GM21528 (cell line): ENCODE data around the gene RSPH10B.
"Not testable (repeated sequence)": the region's sequence is repeated elsewhere in the genome, so short reads cannot be mapped to it uniquely, and the experiment has no call there.

ENCODE experiments used
- ATAC-seq: cut with Tn5 transposase; IDR thresholded peaks from one replicate; pipeline ENCODE4 v1.9.1; 2021; ENCODE audit warnings: mild to moderate bottlenecking, moderate library complexity; ENCODE audit not compliant: unreplicated experiment, low FRiP score

Gene RSPH10B

DNA sequence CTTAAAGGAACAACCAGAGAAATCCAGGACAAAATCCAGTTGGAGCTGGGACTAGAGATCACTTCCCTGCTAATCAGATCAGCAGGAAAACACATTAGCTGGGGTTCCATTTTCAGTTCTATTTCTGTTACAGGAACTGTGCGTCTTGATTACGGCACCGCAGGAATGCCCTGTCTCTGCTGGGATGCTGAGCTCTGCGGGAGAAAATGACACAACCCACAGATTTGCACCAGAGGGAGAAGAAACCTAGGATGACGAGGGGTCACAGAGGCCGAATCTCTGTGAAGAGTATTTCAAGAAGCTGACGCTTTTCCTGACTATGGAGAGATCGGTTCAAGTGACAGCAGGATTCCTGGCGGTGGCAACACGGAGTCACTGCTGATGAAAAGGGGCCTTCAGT is 40.2 kb downstream of the RSPH10B start:
- ATAC-seq = not testable (repeated sequence)

DNA sequence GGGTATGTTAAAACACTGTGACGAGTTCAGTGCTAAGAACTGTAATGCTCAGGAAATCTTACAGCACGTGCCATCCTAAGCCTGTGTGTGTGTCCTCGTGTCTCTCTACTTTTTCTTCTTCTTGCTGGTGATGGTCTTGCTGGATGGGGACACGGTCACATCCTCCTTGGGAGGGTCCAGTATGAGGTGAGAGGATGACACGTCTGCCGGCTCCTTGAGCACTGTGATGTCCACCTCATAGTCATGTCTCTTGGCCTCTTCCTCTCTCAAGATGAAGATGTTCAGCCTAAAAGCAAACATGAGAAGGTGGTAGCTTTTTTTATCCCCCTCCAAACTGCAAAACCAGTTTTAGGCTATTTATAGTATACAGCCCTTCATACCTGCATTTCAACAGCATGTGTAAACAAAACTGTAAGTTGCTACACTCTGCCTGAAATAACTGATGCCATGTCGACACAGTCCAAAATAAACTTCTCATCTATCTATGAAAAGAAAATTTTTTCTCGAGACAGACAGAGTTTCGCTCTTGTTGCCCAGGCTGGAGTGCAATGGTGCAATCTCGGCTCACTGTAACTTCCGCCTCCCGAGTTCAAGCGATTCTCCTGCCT is 44.1 kb downstream of the RSPH10B start:
- ATAC-seq = not testable (repeated sequence)

DNA sequence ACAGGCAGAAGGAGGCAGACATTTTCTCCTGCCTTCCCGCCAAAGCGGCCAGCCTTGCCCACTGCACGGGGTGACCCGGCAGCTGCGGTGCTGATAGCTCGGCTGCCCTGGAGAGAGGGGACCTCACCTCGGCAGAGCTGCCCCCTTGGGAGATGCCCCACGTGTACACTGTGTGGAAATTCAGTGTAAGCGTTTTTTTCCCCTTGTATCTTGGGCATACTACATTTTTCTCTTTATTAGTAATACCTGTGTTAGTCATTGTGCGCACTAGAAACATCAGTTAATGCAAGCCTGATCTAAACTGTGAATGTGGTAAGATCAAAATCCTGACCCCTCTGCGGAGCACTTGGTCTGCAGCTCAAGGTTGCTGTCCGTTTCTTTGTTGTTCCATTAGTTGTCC is 45.9 kb downstream of the RSPH10B start:
- not testable (repeated sequence) for ATAC-seq

DNA sequence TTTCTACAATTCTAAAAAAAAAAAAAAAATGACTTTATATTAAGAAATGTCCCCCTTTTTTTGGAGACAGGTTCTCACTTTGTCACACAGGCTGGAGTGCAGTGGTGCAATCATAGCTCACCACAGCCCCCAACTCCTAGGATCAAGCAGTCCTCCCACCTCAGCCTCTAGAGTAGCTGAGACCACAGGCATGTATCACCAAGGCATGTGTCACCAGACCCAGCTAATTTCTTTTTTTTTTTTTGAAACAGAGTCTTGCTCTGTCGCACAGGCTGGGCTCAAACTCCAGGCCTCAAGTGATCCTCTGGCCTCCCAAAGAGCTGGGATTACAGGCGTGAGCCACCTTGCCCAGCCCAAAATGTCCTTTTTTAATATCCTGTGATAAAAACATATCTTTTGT is 46.3 kb downstream of the RSPH10B start:
- not testable (repeated sequence) for ATAC-seq

DNA sequence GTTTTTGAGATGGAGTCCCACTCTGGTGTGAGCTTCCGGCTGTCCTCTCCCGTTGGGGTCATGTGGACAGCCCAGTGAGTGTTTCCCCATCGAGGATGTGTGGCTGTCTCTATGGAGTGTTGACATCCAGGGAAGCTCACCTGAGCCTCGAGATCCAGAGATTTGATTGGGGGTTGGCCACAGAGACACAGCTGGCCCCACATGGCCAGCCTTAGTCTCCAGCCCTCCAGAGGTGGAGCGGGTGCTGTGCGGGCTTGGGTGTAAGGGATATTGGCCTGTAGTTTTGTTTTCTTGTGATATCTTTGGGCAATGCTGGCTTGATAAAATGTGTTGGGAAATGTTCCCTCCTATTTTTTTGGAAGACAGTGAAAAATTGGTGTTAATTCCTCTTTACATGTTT is 54.0 kb downstream of the RSPH10B start:
- not testable (repeated sequence) for ATAC-seq

DNA sequence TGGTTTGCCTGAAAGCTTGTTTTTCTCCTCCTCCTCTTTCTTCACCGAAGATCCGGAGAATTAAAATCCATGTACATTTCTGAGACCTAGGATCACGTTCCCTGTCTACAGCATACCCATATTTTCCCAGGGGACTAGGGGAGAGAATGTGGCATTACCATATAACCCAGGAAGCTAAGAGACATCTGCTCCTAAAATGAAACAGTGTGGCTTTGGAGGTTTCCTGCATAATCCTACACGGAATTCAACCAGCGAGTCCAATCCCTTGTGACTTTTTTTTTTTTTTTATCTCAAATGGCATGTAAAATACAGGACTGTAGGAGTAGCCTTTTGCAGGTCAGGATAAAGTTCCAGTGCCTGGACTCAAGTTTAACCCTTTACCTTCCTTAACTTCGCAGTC is 61.7 kb downstream of the RSPH10B start:
- ATAC-seq = not testable (repeated sequence)

DNA sequence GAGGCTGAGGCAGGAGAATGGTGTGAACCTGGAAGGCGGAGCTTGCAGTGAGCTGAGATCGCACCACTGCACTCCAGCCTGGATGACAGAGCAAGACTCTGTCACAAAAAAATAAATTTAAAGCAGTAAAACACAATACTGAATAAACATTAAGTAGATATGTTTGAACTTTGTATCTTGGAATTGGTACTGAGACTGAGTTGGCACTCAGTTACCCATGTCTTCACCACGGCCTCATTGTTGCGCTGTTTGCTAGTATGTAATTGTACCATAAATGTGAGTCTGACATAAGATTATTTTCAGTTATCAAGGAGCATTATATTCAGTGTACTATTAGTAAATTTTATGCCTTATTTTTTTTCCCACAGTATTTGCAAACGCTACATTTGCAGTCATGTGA is 65.8 kb downstream of the RSPH10B start:
- ATAC-seq = not testable (repeated sequence)

DNA sequence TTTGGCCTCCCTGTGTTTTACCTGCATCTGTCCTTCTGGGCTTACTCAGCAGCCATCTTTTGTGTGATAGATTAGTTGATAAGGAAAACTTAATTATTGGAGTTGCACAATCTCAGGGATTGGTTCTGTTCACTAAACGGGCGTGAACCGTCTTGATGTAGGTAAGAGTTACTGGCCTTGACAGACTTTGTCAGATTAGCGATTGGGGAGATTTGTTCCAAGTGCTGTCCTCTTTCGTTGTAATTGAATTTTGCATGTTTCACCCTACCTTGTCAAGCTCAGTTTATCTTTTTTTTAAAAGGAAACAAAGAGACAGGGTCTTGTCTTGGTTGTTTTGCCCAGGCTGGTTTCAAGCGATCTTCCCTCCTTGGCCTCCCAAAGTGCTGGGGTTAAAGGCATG is 67.5 kb downstream of the RSPH10B start:
- not testable (repeated sequence) for ATAC-seq

DNA sequence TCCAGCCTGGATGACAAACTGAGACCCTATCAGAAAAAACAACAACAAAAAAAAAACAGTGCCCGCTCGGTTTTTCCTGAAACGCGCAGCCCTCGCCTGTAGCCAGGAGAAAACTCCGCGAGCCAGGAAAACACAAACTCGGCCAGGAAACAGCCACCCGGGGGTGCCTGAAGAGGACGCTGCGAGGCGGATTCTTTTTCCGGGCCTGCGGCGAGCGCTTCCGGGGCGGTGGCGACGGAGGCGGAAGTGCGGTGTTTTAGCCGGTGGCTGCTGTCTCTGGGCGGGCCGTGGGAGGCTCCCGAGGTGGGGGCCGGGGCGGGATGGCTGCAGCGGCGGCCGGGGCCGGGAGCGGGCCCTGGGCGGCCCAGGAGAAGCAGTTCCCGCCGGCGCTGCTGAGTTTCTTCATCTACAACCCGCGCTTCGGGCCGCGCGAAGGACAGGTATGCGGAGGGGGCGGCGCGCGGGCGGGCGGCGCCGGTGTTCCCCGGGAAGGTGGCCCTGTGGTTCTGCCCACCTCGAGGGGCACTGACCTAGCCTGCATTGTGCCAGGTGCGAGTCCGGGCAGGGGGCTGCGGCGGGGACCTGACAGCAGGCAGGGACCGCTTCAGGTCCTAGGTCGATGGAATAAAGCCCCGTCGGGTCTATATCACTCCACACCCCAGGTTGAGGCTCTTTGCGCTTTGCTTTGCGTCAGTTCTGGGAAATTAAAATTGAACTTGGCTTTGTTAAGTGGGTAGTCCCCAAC is 71.8 kb downstream of the RSPH10B start, which contains the start of gene CCZ1:
Gene CCZ1 (plus strand): TSS at position 254 of the 745 bp plus-strand sequence. CDS start 67 bp downstream, at position 321.
- ATAC-seq = peak; percentile 82

DNA sequence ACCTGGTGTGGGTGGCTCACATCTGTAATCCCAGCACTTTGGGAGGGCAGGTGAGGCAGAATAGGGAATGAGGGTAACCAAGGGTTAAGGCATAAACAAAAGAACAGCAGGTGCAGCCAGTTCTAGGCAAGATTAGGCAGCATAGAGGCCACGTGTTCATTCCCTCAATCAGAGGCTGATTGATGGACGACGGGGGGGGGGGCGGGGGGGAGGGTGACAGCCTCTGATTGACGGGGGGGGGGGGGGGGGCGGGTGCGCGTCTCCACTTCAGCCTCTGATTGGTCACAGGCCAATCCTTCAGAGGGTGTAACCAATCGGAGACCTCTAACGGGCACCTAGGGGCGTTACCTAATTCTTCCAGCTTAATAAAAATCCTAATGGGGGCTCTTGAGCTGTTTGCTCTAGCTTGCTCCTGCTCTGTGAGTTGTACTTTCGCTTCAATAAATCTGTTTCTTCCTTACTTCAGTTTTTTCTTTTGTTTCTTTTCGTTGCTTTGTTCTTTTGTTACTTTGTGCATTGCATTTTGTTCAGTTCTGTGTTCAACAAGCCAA is 73.0 kb downstream of the RSPH10B start:
- ATAC-seq = not testable (repeated sequence)

DNA sequence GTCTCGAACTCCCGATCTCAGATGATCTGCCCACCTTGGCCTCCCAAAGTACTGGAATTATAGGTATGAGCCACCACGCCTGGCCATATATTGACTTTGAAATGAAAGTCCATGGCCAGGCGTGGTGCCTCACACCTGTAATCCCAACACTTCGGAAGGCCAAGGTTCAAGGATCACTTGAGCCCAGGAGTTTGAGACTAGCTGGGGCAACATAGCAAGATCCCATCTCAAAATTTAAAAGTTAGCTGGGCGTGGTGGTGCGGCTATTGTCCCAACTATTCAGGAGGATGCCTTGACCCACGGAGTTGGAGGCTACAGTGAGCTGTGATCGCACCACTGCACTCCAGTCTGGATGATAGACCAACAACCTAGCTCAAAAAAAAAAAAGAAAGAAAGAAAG is 78.0 kb downstream of the RSPH10B start:
- ATAC-seq = no peak

DNA sequence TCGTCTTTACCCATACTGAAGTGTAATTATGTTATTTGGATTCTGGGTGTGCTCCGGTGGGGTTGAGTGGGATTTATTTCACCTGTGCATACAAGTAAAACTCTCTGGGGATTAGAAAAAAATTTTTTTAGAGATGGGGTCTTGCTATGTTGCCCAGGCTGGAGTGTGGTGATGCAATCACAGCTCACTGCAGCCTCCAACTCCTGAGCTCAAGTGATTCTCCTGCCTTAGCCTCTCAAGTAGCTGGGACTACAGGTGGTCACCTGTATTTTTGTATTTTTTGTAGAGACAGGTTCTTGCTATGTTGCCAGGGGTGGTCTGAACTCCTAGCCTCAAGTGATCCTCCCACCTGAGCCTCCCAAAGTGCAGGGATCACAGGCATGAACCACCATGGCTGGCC is 80.2 kb downstream of the RSPH10B start:
- ATAC-seq = not testable (repeated sequence)

DNA sequence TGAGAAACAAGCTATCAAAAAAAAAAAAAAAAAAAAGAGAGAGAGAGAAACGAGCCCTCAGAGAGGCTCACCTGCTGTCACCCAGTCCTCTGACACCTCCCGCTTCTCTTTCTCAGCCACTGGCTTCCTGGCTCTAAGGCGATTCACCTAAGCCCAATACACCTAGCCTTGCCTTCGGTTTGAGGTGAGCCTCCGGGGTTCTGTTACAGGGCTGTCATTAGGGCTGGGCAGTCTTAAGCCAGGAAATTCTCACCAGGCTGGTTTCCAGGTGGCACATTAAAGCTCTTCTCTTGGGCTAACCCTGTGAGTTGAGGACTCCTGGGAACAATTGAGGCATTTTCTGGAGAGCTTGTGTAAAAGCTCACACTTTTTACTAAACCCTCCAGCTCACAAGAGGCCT is 82.5 kb downstream of the RSPH10B start:
- not testable (repeated sequence) for ATAC-seq

DNA sequence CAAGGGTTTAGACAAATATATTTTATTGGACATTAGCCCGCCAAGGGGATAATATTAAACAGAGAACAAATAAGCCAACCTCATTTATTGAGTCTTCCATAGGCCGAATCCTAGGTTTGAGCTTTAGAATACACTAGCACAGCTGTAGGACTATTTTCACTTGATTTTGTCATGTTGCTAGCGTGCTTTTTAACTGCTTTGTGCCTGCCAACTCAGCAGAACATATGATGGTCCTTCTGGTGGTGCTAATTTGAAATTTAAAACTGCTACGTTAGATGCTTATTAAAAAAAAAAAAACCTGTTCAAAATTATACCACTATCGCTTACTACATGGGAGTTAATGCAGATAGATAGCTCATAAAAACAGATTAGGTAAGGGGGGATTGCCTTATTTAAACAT is 86.1 kb downstream of the RSPH10B start:
- not testable (repeated sequence) for ATAC-seq

DNA sequence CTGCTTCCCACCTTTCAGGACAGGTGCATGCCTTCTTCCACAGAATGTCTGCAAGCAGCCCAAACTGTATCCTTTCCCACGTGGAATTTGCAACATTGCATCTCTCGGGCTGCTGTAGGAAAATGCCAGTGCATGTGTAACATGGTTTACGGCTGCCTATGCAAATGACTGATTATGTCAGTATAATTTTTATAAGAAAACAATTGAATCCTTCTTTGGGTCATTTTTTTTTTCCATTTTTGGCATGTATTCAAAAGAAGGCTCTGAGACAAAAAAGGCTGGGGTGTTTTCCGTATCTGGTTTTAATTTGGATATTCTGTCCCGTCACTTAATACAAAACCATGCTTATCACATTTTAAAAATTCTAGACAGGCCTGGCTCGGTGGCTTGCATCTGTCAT is 90.4 kb downstream of the RSPH10B start:
- ATAC-seq = not testable (repeated sequence)

DNA sequence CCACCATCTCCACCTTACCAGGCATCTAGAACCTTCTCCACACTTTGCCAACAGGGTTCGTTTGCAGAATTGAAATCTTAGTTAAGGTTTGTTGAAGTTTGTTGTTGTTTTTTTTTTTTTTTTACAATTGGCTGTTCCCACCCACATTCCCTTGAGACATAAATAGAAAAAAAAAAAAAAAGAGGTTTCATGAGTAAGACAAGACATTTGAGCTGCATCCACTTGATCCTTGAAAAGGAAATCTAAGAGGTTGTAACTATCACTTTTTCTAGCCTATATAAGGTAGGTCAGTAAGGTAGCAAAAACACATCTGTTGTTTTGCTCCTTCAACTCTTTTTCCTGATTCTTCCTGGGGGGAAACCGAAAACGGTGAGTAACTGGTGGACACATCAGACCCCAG is 90.9 kb downstream of the RSPH10B start:
- not testable (repeated sequence) for ATAC-seq
